ENCODE data around the gene FMN2.

GRCh38 chr1:240424740-240425464 lies 333.2 kb downstream of the FMN2 start:
- TF ChIP-seq CTCF (conservative IDR thresholded peaks at IDR 0.05; ENCODE audit: low read depth, low read length) (no peak), EZH2 (IDR thresholded peaks at IDR 0.05; ENCODE audit: low read length, unreplicated experiment) (no peak), EZH2phosphoT487 (IDR thresholded peaks at IDR 0.05; ENCODE audit: borderline replicate concordance, low read length) (no peak)

All from PC-3 (cell line).